AG04450 (cell line): ENCODE results near the gene SEMA3C. TPM values are rescaled to one million over a fixed set of nuclear protein-coding genes. Genes with fewer than 3 reads are reported as not detected.

Source experiments
- CTCF ChIA-PET: fragments of 300-600, 350-600 bp; formaldehyde crosslinking; extraction: SDS; loops from one replicate; lab custom pipeline; 2022; ENCODE audit warnings: antibody characterized with exemption, inconsistent platforms; lab: Charles Lee
- POLR2A ChIA-PET: fragments of 350-600 bp; formaldehyde crosslinking; extraction: SDS; loops from one replicate; lab custom pipeline; 2021; ENCODE audit warnings: antibody characterized with exemption, inconsistent platforms; lab: Yijun Ruan, JAX
- DNase-seq: peaks from one replicate; pipeline ENCODE4 v3.0.0-alpha.2; 2011; ENCODE audit warnings: low read depth, low spot score
- H3K27ac ChIP-seq: one replicate; pipeline ENCODE4 v1.5.1; 2012; ENCODE audit warnings: low read depth, low read length, control low read depth
- H3K27me3 ChIP-seq: one replicate; pipeline ENCODE4 v1.6.0; 2012; ENCODE audit warnings: low read length; ENCODE audit not compliant: control insufficient read depth, insufficient read depth
- H3K4me3 ChIP-seq: 2 replicates; pipeline ENCODE4 v1.5.1; 2011; ENCODE audit warnings: mild to moderate bottlenecking, low read depth, low read length, control low read depth
- H3K9me3 ChIP-seq: 2 replicates; pipeline ENCODE4 v1.5.1; 2012; ENCODE audit warnings: low read length; ENCODE audit not compliant: control insufficient read depth, insufficient read depth
- CTCF ChIP-seq: IDR thresholded peaks from 2 replicates; pipeline ENCODE4 v1.5.1; 2011; ENCODE audit warnings: low read depth, low read length, control low read depth, inconsistent platforms
- polyA plus RNA-seq: library from polyadenylated mRNA; depleted of rRNA; stranded (reverse); fragments of >200 nt; gene quantifications from 2 replicates; pipeline ENCODE4 v1.2.3, GENCODE V29; 2011

Gene SEMA3C
- polyA plus RNA-seq, 1 experiment: 39.9 TPM

GRCh38 chr7:80847895-80848294 is 71.0 kb downstream of the SEMA3C start:
- Histone ChIP-seq H3K9me3 (no peaks in the 10 kb centered on the region), H3K4me3 (no peak overlapping the region), H3K27me3 (no peaks in the 10 kb centered on the region), H3K27ac (no peak overlapping the region)
- CTCF ChIA-PET: interaction anchor here (0.6 to 1.5 kb wide), 2 partner anchors 15 to 409 kb away, joined by 3 read pairs; no protein-coding TSS in a partner anchor
- TF ChIP-seq CTCF: no peak
- POLR2A ChIA-PET: no interaction called here
- no peak for DNase-seq

GRCh38 chr7:80847027-80847426 is 71.8 kb downstream of the SEMA3C start:
- Histone ChIP-seq H3K9me3 (no peaks in the 10 kb centered on the region), H3K4me3 (no peak overlapping the region), H3K27me3 (no peaks in the 10 kb centered on the region), H3K27ac (no peak overlapping the region)
- ChIA-PET POLR2A (no interaction called here), CTCF (interaction anchor here (0.6 to 1.5 kb wide), 2 partner anchors 14 to 410 kb away, joined by 3 read pairs; no protein-coding TSS in a partner anchor)
- TF ChIP-seq CTCF: no peak
- DNase-seq: no peak

GRCh38 chr7:80844916-80845315 is 73.9 kb downstream of the SEMA3C start:
- CTCF ChIA-PET: no interaction called here
- no peaks in the 10 kb centered on the region for H3K27me3 ChIP-seq
- no peak for DNase-seq
- no peaks in the 10 kb centered on the region for H3K9me3 ChIP-seq
- no peak overlapping the region for H3K4me3 ChIP-seq
- no peak overlapping the region for H3K27ac ChIP-seq
- no peak for TF ChIP-seq CTCF
- POLR2A ChIA-PET: no interaction called here

GRCh38 chr7:80843018-80843677 is 75.7 kb downstream of the SEMA3C start:
- Histone ChIP-seq H3K9me3 (no peaks in the 10 kb centered on the region), H3K4me3 (no peak overlapping the region), H3K27me3 (no peaks in the 10 kb centered on the region), H3K27ac (no peak overlapping the region)
- no peak for DNase-seq
- CTCF ChIA-PET: interaction anchor here (1.0 kb wide), 1 partner anchor 450 kb away, joined by 3 read pairs; no protein-coding TSS in a partner anchor
- POLR2A ChIA-PET: no interaction called here
- no peak for TF ChIP-seq CTCF

GRCh38 chr7:80842022-80842790 is 76.6 kb downstream of the SEMA3C start:
- no peak overlapping the region for H3K27ac ChIP-seq
- DNase-seq: no peak
- ChIA-PET POLR2A (interaction anchor here (1.0 to 1.2 kb wide), 4 partner anchors 77 to 457 kb away, joined by 3 to 5 read pairs (median 3); partner anchors contain the start of gene SEMA3C), CTCF (no interaction called here)
- TF ChIP-seq CTCF: no peak
- H3K9me3 ChIP-seq: no peaks in the 10 kb centered on the region
- no peaks in the 10 kb centered on the region for H3K27me3 ChIP-seq
- no peak overlapping the region for H3K4me3 ChIP-seq
